Astrocyte (in vitro differentiated cells and primary cell): Measurements from ENCODE around the gene ALK.

ENCODE experiments used
- CTCF ChIP-seq: IDR thresholded peaks from 2 replicates; pipeline ENCODE4 v1.5.1; 2011; ENCODE audit warnings: low read depth, mild to moderate bottlenecking, inconsistent platforms, low read length, moderate library complexity; ENCODE audit not compliant: insufficient read depth
- EZH2 ChIP-seq: IDR thresholded peaks from 2 replicates; pipeline ENCODE4 v1.6.1; 2012; ENCODE audit warnings: mild to moderate bottlenecking, low read length, inconsistent platforms; ENCODE audit not compliant: insufficient read depth

DNA sequence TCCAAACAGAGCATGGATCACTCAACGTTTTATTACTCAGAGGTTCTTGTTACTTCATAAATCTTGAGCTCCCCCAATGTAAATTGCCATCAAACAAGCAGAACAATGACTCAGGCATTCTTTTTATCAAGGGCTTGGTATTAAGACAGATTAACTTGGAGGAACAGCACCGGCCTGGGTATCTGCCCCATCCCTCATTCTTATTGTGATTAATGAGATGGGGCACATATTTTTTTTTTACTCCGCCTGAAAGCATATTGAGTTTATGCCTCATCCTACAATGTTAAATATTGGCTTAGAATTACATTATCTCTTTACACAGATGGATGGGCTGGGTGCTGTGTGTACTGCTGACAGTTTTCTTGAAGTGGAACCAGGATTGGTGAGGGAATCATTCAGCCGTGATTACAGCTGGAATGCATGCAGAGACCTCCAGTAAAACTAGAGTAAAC, 418.9 kb downstream of the ALK start:
- TF ChIP-seq CTCF (no peak), EZH2 (no peak)
